Measurements from ENCODE around the gene DNAH9.

- no peak for TF ChIP-seq ZNF274 (IDR thresholded peaks at IDR 0.05; ENCODE audit: low read depth, low read length)
- no peak for TF ChIP-seq YY1 (IDR thresholded peaks at IDR 0.05; ENCODE audit: insufficient read depth, insufficient read length)
- no peak for TF ChIP-seq SUZ12 (IDR thresholded peaks at IDR 0.05; ENCODE audit: extremely low read depth, insufficient read depth, insufficient read length)
Observed at GRCh38 chr17:11889266-11889665, 291.0 kb downstream of the DNAH9 start.
